Neural progenitor cell (in vitro differentiated cells): ENCODE results near the gene IPO9. TPM values are rescaled to one million over a fixed set of nuclear protein-coding genes. Genes with fewer than 3 reads are reported as not detected.

ENCODE experiments used
- DNase-seq: peaks from one replicate; pipeline ENCODE4 v3.0.0-alpha.2; 2016; ENCODE audit warnings: low spot score
- H2AFZ ChIP-seq: fragments of 200-600 bp; sonication (generic); replicated peaks from 2 replicates; pipeline ENCODE4 v1.6.1; 2016; ENCODE audit warnings: antibody characterized with exemption
- H3F3A ChIP-seq: fragments of 200-600 bp; sonication (generic); 2 replicates; pipeline ENCODE4 v1.6.1; 2016; ENCODE audit warnings: antibody characterized with exemption, low read depth
- H3K27ac ChIP-seq: fragments of 200-600 bp; sonication (generic); 2 replicates; pipeline ENCODE4 v1.5.1; 2016; ENCODE audit warnings: mild to moderate bottlenecking
- H3K27me3 ChIP-seq: fragments of 200-600 bp; sonication (generic); 2 replicates; pipeline ENCODE4 v1.6.1; 2016; ENCODE audit warnings: mild to moderate bottlenecking, moderate library complexity
- H3K36me3 ChIP-seq: fragments of 200-600 bp; sonication (generic); 2 replicates; pipeline ENCODE4 v1.5.1; 2016
- H3K4me1 ChIP-seq: fragments of 200-600 bp; sonication (generic); 2 replicates; pipeline ENCODE4 v1.6.1; 2016; ENCODE audit warnings: mixed run types
- H3K4me2 ChIP-seq: fragments of 200-600 bp; sonication (generic); 2 replicates; pipeline ENCODE4 v1.6.1; 2016
- H3K4me3 ChIP-seq: fragments of 200-600 bp; sonication (generic); 2 replicates; pipeline ENCODE4 v1.5.1; 2016
- H3K79me2 ChIP-seq: fragments of 200-600 bp; sonication (generic); 2 replicates; pipeline ENCODE4 v1.6.1; 2016; ENCODE audit warnings: low read depth
- H3K9ac ChIP-seq: fragments of 200-600 bp; sonication (generic); 2 replicates; pipeline ENCODE4 v1.6.1; 2016
- H3K9me3 ChIP-seq: fragments of 200-600 bp; sonication (generic); 2 replicates; pipeline ENCODE4 v1.5.1; 2016; ENCODE audit warnings: low read depth
- H4K20me1 ChIP-seq: fragments of 200-600 bp; sonication (generic); 2 replicates; pipeline ENCODE4 v1.6.1; 2016; ENCODE audit warnings: low read depth
- H3K27ac Mint-ChIP-seq: 3 replicates; pipeline ENCODE4 v1.8.0; 2021; ENCODE audit warnings: mixed read lengths
- H3K27me3 Mint-ChIP-seq: 2 replicates; pipeline ENCODE4 v1.8.0; 2022; ENCODE audit warnings: low read depth, mild to moderate bottlenecking, inconsistent platforms, moderate library complexity, mixed read lengths; ENCODE audit not compliant: insufficient read depth
- H3K36me3 Mint-ChIP-seq: 3 replicates; pipeline ENCODE4 v1.8.0; 2021; ENCODE audit warnings: mixed read lengths
- H3K4me1 Mint-ChIP-seq: 3 replicates; pipeline ENCODE4 v1.8.0; 2021; ENCODE audit warnings: mixed read lengths
- H3K4me3 Mint-ChIP-seq: 3 replicates; pipeline ENCODE4 v1.8.0; 2021; ENCODE audit warnings: mild to moderate bottlenecking, moderate library complexity, mixed read lengths
- H3K9me3 Mint-ChIP-seq: 3 replicates; pipeline ENCODE4 v1.8.0; 2020; ENCODE audit warnings: mixed read lengths
- CTCF ChIP-seq: fragments of 200-600 bp; sonication (generic); IDR thresholded peaks from 2 replicates; pipeline ENCODE4 v1.5.1; 2017; ENCODE audit warnings: antibody characterized with exemption, mild to moderate bottlenecking
- EZH2 ChIP-seq: fragments of 200-600 bp; sonication (generic); IDR thresholded peaks from 2 replicates; pipeline ENCODE4 v1.6.1; 2017; ENCODE audit warnings: antibody characterized with exemption, mild to moderate bottlenecking, moderate library complexity
- EZH2phosphoT487 ChIP-seq: fragments of 200-600 bp; sonication (generic); IDR thresholded peaks from 2 replicates; pipeline ENCODE4 v1.6.1; 2017; ENCODE audit warnings: antibody characterized with exemption
- total RNA-seq: library from RNA; depleted of rRNA; stranded (reverse); fragments of >200 nt; gene quantifications from 2 replicates; pipeline ENCODE4 v1.2.3, GENCODE V29; 2015; ENCODE audit warnings: low replicate concordance

IPO9 gene
- total RNA-seq, 1 donor from 2014 or later: 63.2 TPM

GRCh38 chr1:201887116-201887866, 58.3 kb downstream of the IPO9 start:
- Mint-ChIP-seq H3K27me3 (peaks cover 7% of the 10 kb centered on the region), H3K9me3 (no peaks in the 10 kb centered on the region), H3K27ac (no peak overlapping the region), H3K4me3 (peak overlapping the region; percentile 83), H3K36me3 (no peaks in the 10 kb centered on the region), H3K4me1 (peaks cover 11% of the 10 kb centered on the region)
- no peak for TF ChIP-seq EZH2
- no peak for TF ChIP-seq EZH2phosphoT487
- no peak for TF ChIP-seq CTCF
- H3K27me3 ChIP-seq: peaks cover 14% of the 10 kb centered on the region
- H3K4me1 ChIP-seq: peaks cover 7% of the 10 kb centered on the region
- no peak overlapping the region for H3K4me3 ChIP-seq
- no peak overlapping the region for H3K27ac ChIP-seq
- no peaks in the 10 kb centered on the region for H4K20me1 ChIP-seq
- DNase-seq: no peak
- peaks cover 9% of the 10 kb centered on the region for H3F3A ChIP-seq
- H3K9me3 ChIP-seq: no peaks in the 10 kb centered on the region
- H3K4me2 ChIP-seq: no peak overlapping the region
- no peak overlapping the region for H2AFZ ChIP-seq
- H3K36me3 ChIP-seq: no peaks in the 10 kb centered on the region
- H3K79me2 ChIP-seq: no peaks in the 10 kb centered on the region
- H3K9ac ChIP-seq: no peak overlapping the region

- Histone ChIP-seq H3F3A (peaks cover 9% of the 10 kb centered on the region), H4K20me1 (no peaks in the 10 kb centered on the region), H2AFZ (peak within 1 kb of the TSS; percentile 95), H3K9me3 (no peaks in the 10 kb centered on the region), H3K27me3 (peaks cover 14% of the 10 kb centered on the region), H3K4me3 (peak within 1 kb of the TSS; percentile 78), H3K4me2 (peak within 1 kb of the TSS; percentile 93), H3K36me3 (no peaks in the 10 kb centered on the region), H3K27ac (no peak within 1 kb of the TSS), H3K79me2 (no peaks in the 10 kb centered on the region), H3K4me1 (peaks cover 8% of the 10 kb centered on the region), H3K9ac (peak within 1 kb of the TSS; percentile 55)
- H3K4me1 Mint-ChIP-seq: peaks cover 16% of the 10 kb centered on the region
- peak within 1 kb of the TSS; percentile 87 for H3K4me3 Mint-ChIP-seq
- H3K36me3 Mint-ChIP-seq: no peaks in the 10 kb centered on the region
- TF ChIP-seq CTCF (no peak), EZH2 (no peak), EZH2phosphoT487 (no peak)
- DNase-seq: peak; percentile 70
- H3K27me3 Mint-ChIP-seq: peaks cover 11% of the 10 kb centered on the region
- no peaks in the 10 kb centered on the region for H3K9me3 Mint-ChIP-seq
- peak within 1 kb of the TSS; percentile 80 for H3K27ac Mint-ChIP-seq
Observed at GRCh38 chr1:201888282-201889089, 59.5 kb downstream of the IPO9 start, which contains the start of gene SHISA4. Gene SHISA4 (plus strand): TSS chr1:201888898. CDS start chr1:201888995, 97 bp downstream.

GRCh38 chr1:201889090-201889968, 60.4 kb downstream of the IPO9 start:
- Histone ChIP-seq H3K9ac (peak overlapping the region; percentile 55), H2AFZ (peak overlapping the region; percentile 95), H3K36me3 (no peaks in the 10 kb centered on the region), H3K4me2 (peak overlapping the region; percentile 93), H3K27me3 (peaks cover 14% of the 10 kb centered on the region), H3K79me2 (no peaks in the 10 kb centered on the region), H3K27ac (no peak overlapping the region), H3F3A (peaks cover 9% of the 10 kb centered on the region), H3K4me1 (peaks cover 16% of the 10 kb centered on the region), H4K20me1 (no peaks in the 10 kb centered on the region), H3K4me3 (peak overlapping the region; percentile 78), H3K9me3 (no peaks in the 10 kb centered on the region)
- H3K27ac Mint-ChIP-seq: peak overlapping the region; percentile 80
- no peaks in the 10 kb centered on the region for H3K9me3 Mint-ChIP-seq
- H3K4me3 Mint-ChIP-seq: peak overlapping the region; percentile 87
- TF ChIP-seq EZH2 (no peak), EZH2phosphoT487 (no peak), CTCF (no peak)
- peaks cover 13% of the 10 kb centered on the region for H3K27me3 Mint-ChIP-seq
- DNase-seq: no peak
- peaks cover 23% of the 10 kb centered on the region for H3K4me1 Mint-ChIP-seq
- H3K36me3 Mint-ChIP-seq: no peaks in the 10 kb centered on the region
